DOHH2 (cell line): ENCODE results near the gene RFX6.

Experiments
- EZH2phosphoT487 ChIP-seq: fragments of 200-600 bp; sonication (generic); IDR thresholded peaks from 2 replicates; pipeline ENCODE4 v1.6.1; 2017; ENCODE audit warnings: borderline replicate concordance, mild to moderate bottlenecking, antibody characterized with exemption, low read length, moderate library complexity, mixed read lengths
- TF ChIP-seq, protein P1 (sequence below): fragments of 200-600 bp; sonication (generic); IDR thresholded peaks from one replicate; pipeline ENCODE4 v1.5.1; 2014; ENCODE audit warnings: antibody characterized with exemption, mild to moderate bottlenecking, low read depth, low read length; ENCODE audit not compliant: poor library complexity, severe bottlenecking

- no peak for TF ChIP-seq EZH2phosphoT487
- TF ChIP-seq, protein P1, sequence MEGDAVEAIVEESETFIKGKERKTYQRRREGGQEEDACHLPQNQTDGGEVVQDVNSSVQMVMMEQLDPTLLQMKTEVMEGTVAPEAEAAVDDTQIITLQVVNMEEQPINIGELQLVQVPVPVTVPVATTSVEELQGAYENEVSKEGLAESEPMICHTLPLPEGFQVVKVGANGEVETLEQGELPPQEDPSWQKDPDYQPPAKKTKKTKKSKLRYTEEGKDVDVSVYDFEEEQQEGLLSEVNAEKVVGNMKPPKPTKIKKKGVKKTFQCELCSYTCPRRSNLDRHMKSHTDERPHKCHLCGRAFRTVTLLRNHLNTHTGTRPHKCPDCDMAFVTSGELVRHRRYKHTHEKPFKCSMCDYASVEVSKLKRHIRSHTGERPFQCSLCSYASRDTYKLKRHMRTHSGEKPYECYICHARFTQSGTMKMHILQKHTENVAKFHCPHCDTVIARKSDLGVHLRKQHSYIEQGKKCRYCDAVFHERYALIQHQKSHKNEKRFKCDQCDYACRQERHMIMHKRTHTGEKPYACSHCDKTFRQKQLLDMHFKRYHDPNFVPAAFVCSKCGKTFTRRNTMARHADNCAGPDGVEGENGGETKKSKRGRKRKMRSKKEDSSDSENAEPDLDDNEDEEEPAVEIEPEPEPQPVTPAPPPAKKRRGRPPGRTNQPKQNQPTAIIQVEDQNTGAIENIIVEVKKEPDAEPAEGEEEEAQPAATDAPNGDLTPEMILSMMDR = no peak
Measured at GRCh38 chr6:116974526-116975316, 97.7 kb downstream of the RFX6 start.
